GM12891 (cell line): ENCODE results near the gene SNX32.

Experiments used
- POLR2A ChIP-seq: IDR thresholded peaks from 2 replicates; pipeline ENCODE4 v1.6.1; 2011; ENCODE audit warnings: low read depth, low read length, control low read depth
- POLR2AphosphoS5 ChIP-seq: IDR thresholded peaks from 2 replicates; pipeline ENCODE4 v1.6.1; 2011; ENCODE audit warnings: low read depth, low read length, control low read depth
- SPI1 ChIP-seq: IDR thresholded peaks from 2 replicates; pipeline ENCODE4 v1.6.1; 2011; ENCODE audit warnings: low read depth, low read length, control low read depth
- TAF1 ChIP-seq: IDR thresholded peaks from 2 replicates; pipeline ENCODE4 v1.6.1; 2011; ENCODE audit warnings: low read depth, low read length, control low read depth

DNA sequence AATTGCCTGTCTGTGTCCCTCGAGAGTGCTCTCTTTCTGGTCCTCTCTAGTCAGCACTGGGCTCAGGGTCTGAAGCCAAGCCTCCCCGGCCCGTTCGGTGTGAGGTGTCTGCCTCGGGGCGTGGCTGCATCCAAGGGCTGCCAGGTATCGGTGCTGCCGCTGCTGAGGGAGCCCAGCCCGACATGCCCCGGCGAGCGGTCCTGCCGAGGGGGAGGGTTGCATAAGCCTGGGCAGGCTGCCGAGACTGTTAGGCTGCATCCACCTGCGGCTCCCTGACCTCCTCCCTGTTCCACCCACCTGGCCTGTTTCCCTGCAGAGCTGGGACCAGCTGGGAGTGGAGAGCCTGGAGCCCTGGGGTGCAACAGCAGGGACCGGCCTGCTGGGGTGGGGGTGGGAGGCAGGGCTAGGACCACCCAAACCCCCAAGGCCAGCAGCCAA, 40.6 kb upstream of the SNX32 start:
- TF ChIP-seq POLR2A (no peak), POLR2AphosphoS5 (no peak), SPI1 (no peak), TAF1 (no peak)
